NCI-H748 treated with DMSO at 0.1 percent for 48 hours (cell line): ENCODE data around the gene FFAR2.

Experiments
- DNase-seq: peaks from one replicate; lab custom pipeline; 2025; lab: John Stamatoyannopoulos, UW

FFAR2 gene

DNA sequence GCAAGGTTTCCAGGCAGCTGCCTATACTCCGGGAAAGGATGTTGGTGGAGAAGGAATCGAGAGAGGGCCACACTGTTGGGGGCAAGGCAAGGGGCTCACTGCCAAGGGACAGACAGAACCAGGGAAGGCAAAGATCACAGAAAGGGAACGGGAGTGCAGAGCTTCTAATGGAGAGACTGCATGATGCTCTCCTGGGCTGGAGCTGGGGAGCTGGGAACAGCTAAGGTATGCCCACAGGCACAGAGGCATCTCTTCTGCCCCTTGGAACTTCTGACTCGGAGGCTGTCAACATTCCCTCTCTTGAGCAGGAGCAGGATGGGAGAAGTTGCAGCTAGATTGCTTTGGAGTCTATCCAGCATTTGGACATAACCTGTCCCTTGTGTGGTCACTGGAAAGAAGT is 22.4 kb upstream of the FFAR2 start:
- DNase-seq, result no peak

DNA sequence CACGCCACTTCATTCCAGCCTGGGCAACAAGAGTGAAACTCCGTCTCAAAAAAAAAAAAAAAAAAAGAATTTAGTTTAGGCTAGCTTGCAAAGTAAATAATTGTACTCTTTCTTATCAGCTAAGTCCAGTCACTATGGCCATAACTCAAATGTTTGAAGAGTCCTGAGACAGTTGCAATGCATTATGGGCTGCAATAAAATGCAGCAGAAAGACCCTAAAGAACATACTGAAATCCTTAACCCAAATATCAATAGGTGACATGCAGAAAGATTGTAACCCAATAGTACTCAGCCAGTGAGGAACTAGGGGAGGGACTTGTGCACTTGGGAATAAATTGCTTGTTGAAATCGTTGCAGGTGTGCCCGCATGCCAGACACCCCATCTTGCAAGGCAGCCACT is 20.9 kb upstream of the FFAR2 start:
- DNase-seq, result no peak

DNA sequence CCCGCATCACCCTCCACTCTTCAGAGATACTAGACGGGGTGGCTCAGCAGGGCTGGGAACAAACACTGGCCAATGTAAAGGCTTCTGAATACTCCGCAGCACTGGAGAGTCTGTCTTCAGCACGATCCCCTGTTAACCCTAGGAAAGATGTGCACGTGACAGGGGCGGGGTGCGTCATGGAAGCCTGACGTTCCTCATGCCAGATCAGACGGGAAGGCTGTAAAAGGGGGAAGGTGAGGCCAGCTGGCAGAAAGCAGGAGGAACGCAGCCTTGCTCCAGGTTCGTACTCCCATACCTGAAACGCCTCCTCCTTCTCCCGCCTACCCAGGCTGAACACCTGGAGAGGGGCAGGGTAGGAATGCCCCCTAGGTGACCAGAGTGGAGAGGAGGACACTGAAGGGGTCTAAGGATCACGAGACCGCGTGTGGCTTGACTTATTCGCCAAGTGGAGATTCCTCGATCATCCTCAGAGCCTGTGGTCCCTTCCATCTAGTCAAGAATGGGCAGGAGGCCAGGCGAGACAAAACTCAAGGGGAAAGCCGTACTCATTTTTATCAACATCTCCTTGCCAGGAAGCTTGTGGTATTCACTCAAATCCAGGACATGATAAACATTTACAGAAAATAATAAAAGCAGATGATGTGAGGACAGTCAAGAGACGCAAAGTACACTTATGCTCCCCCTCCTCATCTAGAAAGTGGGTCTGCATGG is 18.2 kb upstream of the FFAR2 start:
- no peak for DNase-seq

DNA sequence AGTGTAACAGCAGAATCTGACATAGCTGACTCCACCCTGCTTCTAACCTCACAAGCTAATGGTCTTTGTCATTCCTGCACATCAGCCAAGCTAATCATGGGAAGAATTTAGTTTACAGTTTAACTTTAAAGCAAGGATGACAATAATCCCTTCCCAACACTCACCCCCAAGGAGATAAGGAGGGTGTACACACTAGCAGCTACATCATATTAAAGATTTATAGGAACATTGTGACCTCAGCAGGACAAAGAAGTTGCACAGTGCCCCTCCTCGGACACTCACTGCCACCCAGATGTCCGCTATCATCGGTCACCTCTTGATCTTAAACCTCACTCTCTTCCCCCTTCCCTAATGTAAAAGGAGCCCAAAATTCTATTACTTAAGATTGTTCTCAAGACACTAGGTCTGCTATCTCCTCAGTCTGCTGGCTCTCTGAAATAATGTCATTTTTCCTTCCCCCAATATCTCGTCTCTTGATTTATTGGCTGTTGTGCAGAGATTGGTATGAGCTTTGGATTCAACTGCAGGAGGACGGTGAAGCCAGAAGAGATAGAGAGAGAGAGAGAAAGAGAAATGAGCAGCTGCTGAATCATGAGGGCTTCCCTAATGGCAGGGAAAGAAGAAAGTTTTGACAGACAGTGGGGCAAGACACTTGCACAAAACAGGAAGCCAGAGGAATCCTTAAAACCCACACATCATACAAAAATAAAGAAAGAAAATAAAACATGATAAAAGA is 17.5 kb upstream of the FFAR2 start:
- DNase-seq, result no peak

DNA sequence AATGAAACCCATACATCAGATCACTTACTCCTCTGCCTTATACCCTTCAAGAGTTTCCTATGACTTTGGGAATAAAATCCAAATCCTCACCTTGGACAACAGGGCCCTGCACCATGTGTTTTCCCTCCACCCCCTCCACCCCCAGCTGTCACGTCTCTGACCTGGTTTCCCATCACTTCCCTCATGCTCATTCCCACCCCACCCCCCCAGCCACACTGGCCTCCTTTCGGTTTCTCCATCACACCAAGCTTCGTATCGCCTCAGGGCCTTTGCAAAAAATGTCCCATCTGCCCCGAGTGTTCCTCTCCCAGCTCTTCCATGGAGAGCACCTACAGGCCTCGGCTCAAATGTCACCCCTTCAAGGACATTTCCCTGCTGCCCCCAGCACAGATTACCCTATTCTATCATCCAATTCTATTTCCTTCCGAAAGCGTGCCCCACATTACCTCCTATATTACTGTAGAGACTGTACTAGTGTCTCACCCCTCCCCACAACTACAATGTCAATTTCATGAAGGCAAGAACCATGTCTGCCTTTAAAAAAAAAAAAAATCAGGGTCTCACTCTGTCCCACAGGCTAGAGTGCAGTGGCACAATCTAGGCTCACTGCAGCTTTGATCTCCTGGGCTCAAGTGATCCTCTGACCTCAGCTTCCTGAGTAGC is 16.8 kb upstream of the FFAR2 start:
- no peak for DNase-seq

DNA sequence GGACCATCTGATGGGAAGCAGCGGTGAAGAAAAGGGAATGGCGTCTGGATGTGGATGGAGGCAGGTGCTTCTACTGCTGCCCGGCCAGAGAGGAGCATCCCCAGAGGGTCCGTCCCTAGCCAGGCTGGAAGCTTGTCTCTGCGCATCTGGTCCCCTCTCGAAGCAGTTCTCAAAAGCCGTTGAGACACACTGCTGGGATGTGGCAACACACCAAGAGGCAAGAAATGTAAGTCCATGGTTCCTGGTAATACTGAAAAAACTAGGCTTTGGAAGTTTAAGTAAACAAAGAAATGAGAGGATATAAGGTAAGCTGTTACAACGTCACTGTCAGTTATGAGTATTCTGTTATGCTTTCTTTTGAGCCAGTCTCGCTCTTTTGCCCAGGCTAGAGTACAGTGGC is 15.1 kb upstream of the FFAR2 start:
- no peak for DNase-seq

GRCh38 chr19:35433448-35433847 is 14.6 kb upstream of the FFAR2 start:
- no peak for DNase-seq

DNA sequence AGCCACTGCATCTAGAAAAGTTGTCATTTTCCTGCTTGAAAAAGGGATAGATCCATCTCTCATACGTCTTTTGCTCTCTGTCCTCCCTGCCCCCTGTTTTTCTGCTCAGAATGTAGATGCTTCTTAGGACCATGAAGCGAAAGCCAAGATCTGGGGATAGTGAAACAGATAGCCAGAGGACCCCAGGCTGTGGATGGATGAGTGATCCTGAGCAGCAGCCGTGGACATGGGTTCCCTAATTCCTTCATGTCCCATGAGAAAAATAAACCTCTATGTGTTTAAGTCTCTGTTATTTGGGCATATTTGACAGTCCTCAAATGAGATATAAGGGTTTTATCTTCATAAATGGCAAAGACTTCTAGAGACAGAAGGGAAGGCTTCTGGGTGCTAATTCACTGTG is 12.2 kb upstream of the FFAR2 start:
- no peak for DNase-seq

DNA sequence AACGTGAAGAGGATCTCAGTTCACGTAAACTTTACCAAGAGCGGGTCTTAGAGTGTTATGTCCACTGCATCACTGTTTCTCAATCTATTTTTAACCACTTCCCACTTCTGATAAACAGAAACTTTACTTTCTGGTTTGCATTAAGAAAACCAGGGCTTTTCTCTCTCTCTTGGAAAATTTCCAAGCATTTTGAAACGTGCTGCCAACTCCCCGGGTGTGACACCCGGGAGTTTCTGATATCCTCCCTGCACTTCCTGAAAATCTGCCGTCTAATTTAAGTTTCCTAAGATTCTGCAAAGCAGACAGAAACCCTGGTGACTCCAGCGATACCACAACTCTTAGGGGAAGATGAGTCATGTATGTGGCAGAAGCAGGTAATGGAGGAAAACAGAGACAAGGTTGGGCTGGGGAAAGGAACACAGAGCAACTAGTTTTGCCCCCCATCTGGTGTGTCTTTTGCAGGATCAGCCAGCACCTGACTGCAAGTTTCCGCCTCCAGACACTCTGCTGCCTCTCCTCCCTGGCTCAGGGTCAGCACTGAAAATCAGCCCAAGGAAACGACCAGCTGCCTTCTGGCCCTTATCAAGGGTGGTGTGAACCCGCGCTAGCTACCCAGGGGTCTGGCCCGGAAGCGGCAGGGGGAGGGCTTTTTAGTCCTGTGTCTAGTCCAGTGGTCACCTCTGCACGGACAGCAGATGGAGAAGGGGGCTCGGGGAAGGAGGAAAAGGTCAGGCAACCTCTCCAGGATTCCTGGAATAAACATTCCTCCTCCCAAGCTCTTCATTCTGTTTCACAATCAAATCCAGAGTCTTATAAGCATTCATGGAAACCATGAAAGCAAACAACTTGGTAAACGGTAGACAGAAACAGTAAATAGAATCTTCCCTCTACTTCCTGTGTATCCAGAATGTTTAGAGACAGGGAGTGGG is 11.3 kb upstream of the FFAR2 start:
- no peak for DNase-seq

GRCh38 chr19:35437406-35437951 is 10.6 kb upstream of the FFAR2 start:
- DNase-seq, result no peak

GRCh38 chr19:35438096-35438495 is 10.0 kb upstream of the FFAR2 start:
- no peak for DNase-seq

- DNase-seq, result no peak
Measured at GRCh38 chr19:35438527-35438926, 9.5 kb upstream of the FFAR2 start.

- DNase-seq, result no peak
Measured at GRCh38 chr19:35439921-35440320, 8.1 kb upstream of the FFAR2 start.

- no peak for DNase-seq
Measured at GRCh38 chr19:35442091-35442490, 6.0 kb upstream of the FFAR2 start.

DNA sequence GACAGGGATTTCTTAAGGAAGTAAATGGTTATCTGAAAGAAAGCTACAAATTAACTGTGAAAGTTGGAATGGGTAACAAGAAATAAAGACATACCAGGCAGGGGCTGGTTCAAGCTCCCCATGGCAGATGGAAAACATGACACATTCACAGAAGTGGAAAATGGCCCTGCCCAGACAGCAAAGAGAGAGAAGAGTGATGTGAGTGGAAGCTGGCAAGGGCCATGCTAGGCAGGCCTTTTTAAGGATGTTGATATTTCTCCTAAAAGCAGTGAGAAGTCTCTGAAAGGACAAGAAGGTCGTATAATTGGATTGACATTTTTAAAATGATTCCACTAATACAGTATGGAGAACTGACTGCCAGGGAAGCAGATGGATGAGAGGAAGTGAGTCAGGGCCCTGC is 3.3 kb upstream of the FFAR2 start:
- DNase-seq, result no peak

GRCh38 chr19:35445826-35446593 is 2.0 kb upstream of the FFAR2 start:
- no peak for DNase-seq

- peak; percentile 55 for DNase-seq
Measured at GRCh38 chr19:35449359-35450043, 1.4 kb downstream of the FFAR2 start.

DNA sequence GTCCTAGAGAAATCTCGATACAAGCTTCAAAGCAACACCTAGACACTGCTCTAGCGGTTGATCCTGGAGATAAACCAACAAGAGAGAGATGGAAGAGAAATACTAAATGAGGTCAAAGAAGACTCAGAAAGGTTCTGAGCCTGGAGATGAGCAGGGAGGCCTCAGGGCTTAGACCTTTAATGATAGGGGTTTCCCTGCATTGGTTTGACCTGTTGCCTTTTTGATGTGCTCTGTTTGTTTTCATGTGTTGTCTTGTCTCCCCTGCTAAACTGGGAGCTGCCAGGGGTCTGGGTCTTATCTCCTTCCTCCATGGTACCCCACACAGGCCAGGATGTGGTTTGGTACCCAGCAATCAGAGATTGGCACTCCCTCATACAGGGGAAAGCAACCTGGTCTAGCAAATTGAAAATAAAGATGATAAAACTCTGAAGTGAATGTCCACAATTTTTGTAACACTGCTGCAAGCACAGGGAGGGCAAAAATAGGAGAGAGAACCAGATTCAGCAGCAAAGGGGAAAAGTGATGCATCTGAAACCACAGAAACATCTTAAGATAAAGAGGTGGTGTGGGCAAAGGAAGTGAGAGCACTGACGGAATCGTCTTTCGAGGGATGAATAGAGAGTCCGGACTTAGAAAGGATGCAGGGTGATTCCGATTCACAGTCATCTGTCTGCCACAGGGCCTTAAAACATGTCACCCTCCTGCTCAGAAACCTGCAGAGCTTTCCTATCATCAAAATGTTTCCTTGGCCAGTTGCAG is 3.5 kb downstream of the FFAR2 start:
- DNase-seq, result no peak

DNA sequence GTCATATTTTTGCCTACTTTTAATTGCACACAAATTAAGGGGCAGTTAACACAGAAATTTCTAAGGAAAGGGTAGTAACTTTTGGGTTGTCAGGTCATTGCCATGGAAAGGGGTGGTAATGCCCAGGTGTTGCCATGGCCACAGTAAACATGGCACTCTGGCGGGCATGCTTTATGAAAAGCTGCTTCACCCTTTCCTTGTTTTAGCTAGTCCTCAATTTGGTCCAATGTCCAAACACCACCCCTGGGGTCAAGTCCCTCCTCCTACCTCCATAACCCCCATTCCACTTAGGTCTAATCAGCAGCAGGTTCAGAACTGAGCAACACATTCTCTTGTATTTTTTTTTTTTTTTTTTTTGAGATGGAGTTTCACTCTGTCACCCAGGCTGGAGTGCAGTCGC is 6.6 kb downstream of the FFAR2 start:
- no peak for DNase-seq
